ENCODE measurements around the gene ASB2.
A peak's percentile ranks its signal among the peaks of the same experiment; 100 is the strongest.

ASB2 gene

GRCh38 chr14:93973607-93974006 is 2.8 kb downstream of the ASB2 start:
- Histone ChIP-seq H3K4me3 (ENCODE audit: low read length) (peak overlapping the region; percentile 72; the same call in 1 of the 2 replicates), H4K20me1 (ENCODE audit: control insufficient read depth, insufficient read depth, low read depth, low read length) (no peaks in the 10 kb centered on the region), H3K27ac (ENCODE audit: low read depth, low read length) (no peak overlapping the region; the same call in 1 of the 2 replicates), H3K9me3 (ENCODE audit: control insufficient read depth, insufficient read depth, low read length) (no peaks in the 10 kb centered on the region), H3K27me3 (ENCODE audit: control insufficient read depth, low read length) (no peaks in the 10 kb centered on the region), H3K9me2 (replicated peaks; ENCODE audit: control insufficient read depth, low read length) (no peaks in the 10 kb centered on the region), H3K36me3 (ENCODE audit: control insufficient read depth, low read length) (no peaks in the 10 kb centered on the region), H3K79me2 (ENCODE audit: control insufficient read depth, low read length) (no peaks in the 10 kb centered on the region), H3K4me1 (ENCODE audit: control insufficient read depth, low read length) (peaks cover 99% of the 10 kb centered on the region), H3F3A (ENCODE audit: control insufficient read depth, insufficient read depth) (peaks cover 26% of the 10 kb centered on the region), H3K4me2 (ENCODE audit: low read length) (peak overlapping the region; percentile 91)
- no peak for TF ChIP-seq EZH2phosphoT487 (IDR thresholded peaks at IDR 0.05; ENCODE audit: borderline replicate concordance, low read length)
- no peak for TF ChIP-seq CTCF (IDR thresholded peaks at IDR 0.05; ENCODE audit: low read depth, low read length, poor library complexity, severe bottlenecking)

GRCh38 chr14:93972618-93973205 is 3.7 kb downstream of the ASB2 start:
- Histone ChIP-seq H3K4me3 (ENCODE audit: low read length) (peak overlapping the region; percentile 4; the same call in 1 of the 2 replicates), H3K27me3 (ENCODE audit: control insufficient read depth, low read length) (no peaks in the 10 kb centered on the region), H4K20me1 (ENCODE audit: control insufficient read depth, insufficient read depth, low read depth, low read length) (no peaks in the 10 kb centered on the region), H3K36me3 (ENCODE audit: control insufficient read depth, low read length) (no peaks in the 10 kb centered on the region), H3K79me2 (ENCODE audit: control insufficient read depth, low read length) (no peaks in the 10 kb centered on the region), H3K4me1 (ENCODE audit: control insufficient read depth, low read length) (peaks cover 99% of the 10 kb centered on the region), H3F3A (ENCODE audit: control insufficient read depth, insufficient read depth) (peaks cover 28% of the 10 kb centered on the region), H3K4me2 (ENCODE audit: low read length) (peak overlapping the region; percentile 91), H3K9me3 (ENCODE audit: control insufficient read depth, insufficient read depth, low read length) (no peaks in the 10 kb centered on the region), H3K9me2 (replicated peaks; ENCODE audit: control insufficient read depth, low read length) (no peaks in the 10 kb centered on the region), H3K27ac (ENCODE audit: low read depth, low read length) (peak overlapping the region; percentile 55)
- TF ChIP-seq CTCF (IDR thresholded peaks at IDR 0.05; ENCODE audit: low read depth, low read length, poor library complexity, severe bottlenecking), result no peak

- Histone ChIP-seq H3K9me3 (ENCODE audit: control insufficient read depth, insufficient read depth, low read length) (no peaks in the 10 kb centered on the region), H3K27me3 (ENCODE audit: control insufficient read depth, low read length) (no peaks in the 10 kb centered on the region), H3K27ac (ENCODE audit: low read depth, low read length) (peak overlapping the region; percentile 91), H3F3A (ENCODE audit: control insufficient read depth, insufficient read depth) (peaks cover 28% of the 10 kb centered on the region), H4K20me1 (ENCODE audit: control insufficient read depth, insufficient read depth, low read depth, low read length) (no peaks in the 10 kb centered on the region), H3K4me2 (ENCODE audit: low read length) (peak overlapping the region; percentile 82), H3K4me3 (ENCODE audit: low read length) (peak overlapping the region; percentile 69), H3K79me2 (ENCODE audit: control insufficient read depth, low read length) (no peaks in the 10 kb centered on the region), H3K36me3 (ENCODE audit: control insufficient read depth, low read length) (no peaks in the 10 kb centered on the region), H3K4me1 (ENCODE audit: control insufficient read depth, low read length) (peaks cover 99% of the 10 kb centered on the region), H3K9me2 (replicated peaks; ENCODE audit: control insufficient read depth, low read length) (no peaks in the 10 kb centered on the region)
- TF ChIP-seq CTCF (IDR thresholded peaks at IDR 0.05; ENCODE audit: low read depth, low read length, poor library complexity, severe bottlenecking), result no peak
- TF ChIP-seq EZH2phosphoT487 (IDR thresholded peaks at IDR 0.05; ENCODE audit: borderline replicate concordance, low read length), result no peak
Observed at GRCh38 chr14:93971635-93972027, 4.7 kb downstream of the ASB2 start.

Measured in DOHH2 (cell line).